NCI-H2196 (cell line): Measurements from ENCODE around the gene HECTD4.
"Not testable (repeated sequence)": the region's sequence is repeated elsewhere in the genome, so short reads cannot be mapped to it uniquely, and the experiment has no call there.

Experiments
- DNase-seq: peaks from one replicate; lab custom pipeline; 2025; ENCODE audit not compliant: unreplicated experiment; lab: John Stamatoyannopoulos, UW

HECTD4 gene

GRCh38 chr12:112408621-112409020 is 26.4 kb upstream of the HECTD4 start:
- DNase-seq, result no peak

GRCh38 chr12:112407683-112408082 is 25.5 kb upstream of the HECTD4 start:
- DNase-seq, result not testable (repeated sequence)

DNA sequence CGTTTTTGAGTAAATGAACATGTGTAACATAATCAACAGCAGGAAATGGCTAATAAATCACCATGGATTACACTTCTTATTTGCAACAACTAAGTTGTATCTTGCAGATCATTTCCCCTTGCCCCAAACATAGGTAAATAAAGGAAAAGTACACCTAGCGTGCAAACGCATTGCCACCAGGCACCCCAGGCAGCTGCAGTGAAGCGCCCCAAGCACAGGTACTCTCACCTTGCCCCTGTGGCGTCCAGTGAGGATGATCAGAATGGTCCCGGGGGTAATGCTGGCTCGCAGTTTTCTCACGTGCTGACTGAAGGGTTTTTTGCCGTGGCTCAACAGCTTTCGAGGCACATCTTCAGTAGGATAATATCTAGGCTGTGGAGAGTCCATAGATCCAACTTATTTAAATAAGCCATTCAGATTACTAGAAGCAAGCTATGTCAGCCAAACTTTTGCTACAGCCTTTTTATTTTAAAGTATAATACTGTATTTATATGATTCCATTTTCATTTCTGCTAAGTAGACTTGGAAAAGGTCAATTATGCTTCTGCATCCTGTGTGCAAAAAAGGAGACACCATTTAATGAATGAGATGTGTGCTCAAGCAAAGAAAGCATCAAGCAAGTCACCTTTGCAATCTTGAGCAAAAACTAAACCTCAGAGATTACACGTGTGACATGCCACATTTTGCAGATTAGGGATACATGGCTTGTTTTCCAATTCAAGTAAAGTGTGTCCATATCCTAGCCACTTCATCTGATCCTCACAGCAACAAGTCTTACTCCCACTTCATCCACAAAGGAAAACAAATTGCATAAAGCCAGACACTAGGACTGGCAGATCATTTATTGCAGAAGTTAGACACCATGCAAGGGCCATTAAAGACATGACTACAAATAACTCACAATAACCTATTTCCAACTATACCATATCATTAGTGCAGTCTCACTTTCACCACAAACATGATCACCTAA is 24.6 kb upstream of the HECTD4 start:
- DNase-seq, result no peak

DNA sequence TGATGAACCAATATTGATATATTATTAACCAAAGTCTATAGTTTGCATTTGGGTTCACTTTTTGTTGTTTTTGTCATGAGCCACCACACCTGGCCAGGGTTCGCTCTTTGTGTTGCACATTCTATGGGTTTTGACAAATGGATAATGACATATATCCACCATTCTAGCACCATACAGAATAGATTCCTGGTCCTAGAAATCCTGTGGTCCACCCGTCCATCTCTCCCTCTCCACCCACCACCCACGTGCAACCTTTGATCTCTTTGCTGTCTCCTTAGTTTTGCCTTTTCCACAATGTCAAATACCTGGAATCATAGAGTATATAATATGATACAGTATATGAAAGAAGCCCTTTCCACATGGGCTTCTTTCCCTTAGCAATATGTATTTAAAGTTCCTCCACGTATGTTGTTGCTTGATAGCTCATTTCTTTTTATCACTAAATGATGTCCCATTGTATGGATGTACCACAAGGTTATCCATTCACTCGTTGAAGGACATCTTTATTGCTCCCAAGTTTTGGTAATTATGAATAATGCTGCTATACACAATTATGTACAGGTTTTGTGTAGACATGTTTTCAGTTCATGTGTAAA is 19.8 kb upstream of the HECTD4 start:
- no peak for DNase-seq

DNA sequence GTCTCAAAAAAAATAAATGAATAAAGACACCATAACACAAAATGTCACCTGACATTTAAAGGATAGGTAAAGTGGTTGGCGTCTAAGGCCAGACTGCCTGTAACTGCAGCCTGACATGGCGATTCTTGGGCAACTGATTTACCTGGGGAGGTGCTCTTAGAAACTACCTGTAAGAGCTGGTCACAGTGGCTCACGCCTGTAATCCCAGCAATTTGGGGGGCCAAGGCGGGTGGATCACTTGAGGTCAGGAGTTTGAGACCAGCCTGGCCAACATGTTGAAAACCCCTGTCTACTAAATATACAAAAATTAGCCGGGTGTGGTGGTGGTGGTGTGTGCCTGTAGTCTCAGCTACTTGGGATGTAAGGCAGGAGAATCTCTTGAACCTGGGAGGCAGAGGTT is 18.8 kb upstream of the HECTD4 start:
- no peak for DNase-seq

- DNase-seq, result no peak
Measured at GRCh38 chr12:112393328-112393727, 11.1 kb upstream of the HECTD4 start.

DNA sequence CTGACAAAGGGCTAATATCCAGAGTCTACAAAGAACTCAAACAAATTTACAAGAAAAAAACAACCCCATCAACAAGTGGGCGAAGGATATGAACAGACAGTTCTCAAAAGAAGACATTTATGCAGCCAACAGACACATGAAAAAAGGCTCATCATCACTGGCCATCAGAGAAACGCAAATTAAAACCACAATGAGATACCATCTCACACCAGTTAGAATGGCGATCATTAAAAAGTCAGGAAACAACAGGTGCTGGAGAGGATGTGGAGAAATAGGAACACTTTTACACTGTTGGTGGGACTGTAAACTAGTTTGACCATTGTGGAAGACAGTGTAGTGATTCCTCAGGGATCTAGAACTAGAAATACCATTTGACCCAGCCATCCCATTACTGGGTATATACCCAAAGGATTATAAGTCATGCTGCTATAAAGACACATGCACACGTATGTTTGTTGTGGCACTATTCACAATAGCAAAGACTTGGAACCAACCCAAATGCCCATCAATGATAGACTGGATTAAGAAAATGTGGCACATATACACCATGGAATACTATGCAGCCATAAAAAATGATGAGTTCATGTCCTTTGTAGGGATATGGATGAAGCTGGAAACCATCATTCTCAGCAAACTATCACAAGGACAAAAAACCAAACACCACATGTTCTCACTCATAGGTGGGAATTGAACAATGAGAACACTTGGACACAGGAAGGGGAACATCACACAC is 7.9 kb upstream of the HECTD4 start:
- not testable (repeated sequence) for DNase-seq

GRCh38 chr12:112389228-112389627 is 7.0 kb upstream of the HECTD4 start:
- DNase-seq, result no peak

- no peak for DNase-seq
Measured at GRCh38 chr12:112386726-112387125, 4.5 kb upstream of the HECTD4 start.

- DNase-seq, result no peak
Measured at GRCh38 chr12:112382866-112383265, 635 bp upstream of the HECTD4 start.

DNA sequence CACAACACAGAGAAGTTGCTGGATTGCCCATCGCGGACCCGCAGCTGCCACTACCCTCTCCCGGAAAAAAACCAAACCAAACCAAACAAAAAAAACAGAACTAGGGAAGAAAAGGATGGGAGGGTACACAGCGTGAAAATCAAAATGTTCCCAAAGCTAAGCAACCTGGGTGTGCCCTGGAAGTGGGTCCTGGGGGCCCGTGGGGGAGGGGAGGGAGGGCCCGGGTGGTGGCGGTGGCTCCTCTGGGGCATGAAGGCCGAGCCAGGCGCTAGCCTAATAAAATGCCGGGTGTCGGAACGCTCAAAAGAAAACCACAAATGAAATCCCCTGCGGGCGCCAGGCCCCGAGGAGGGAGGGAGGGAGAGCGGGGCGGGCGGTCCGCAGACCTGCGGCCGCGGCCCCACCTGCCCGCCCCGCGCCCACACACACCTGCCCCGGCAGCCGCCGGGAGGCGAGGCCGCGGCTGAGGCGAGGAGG is 787 bp downstream of the HECTD4 start:
- no peak for DNase-seq

DNA sequence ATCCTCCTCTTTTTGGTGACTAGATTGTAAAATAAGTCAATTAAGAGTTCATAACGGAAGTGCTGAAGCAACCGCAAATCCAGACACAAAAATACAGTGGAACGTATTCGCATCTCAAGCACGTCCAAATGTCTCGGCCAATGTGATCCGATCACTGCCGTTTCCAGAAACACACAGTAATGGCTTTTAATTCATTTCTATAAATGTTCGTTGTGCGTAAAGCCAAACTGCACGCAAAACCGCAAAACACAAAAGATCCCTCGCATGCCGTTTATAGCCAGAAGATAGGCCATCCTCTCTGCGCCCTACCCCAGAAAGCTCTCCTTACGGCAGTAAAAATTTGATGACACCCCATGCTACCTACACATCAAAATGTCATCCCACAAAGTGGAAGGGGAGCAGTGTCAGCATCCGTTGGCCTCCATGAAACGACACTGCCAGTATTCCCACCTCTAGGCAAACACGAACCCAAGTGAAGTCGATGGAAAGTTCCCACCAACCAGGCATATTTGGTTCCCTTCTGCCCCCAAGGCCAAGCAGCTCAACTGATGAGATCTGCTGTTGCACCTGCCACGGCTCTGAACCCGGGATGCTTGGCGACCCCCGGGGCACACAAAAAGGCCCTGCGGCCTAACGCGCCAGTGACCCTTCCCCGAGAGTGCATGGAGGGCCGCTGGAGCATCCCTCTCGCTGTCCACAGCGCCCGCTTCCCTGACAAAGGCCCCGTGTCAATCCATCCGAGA is 1.4 kb downstream of the HECTD4 start:
- no peak for DNase-seq

GRCh38 chr12:112375105-112375504 is 7.1 kb downstream of the HECTD4 start:
- peak; percentile 49 for DNase-seq

GRCh38 chr12:112374166-112374740 is 8.0 kb downstream of the HECTD4 start:
- no peak for DNase-seq

- peak; percentile 48 for DNase-seq
Measured at GRCh38 chr12:112370868-112371510, 11.2 kb downstream of the HECTD4 start.

DNA sequence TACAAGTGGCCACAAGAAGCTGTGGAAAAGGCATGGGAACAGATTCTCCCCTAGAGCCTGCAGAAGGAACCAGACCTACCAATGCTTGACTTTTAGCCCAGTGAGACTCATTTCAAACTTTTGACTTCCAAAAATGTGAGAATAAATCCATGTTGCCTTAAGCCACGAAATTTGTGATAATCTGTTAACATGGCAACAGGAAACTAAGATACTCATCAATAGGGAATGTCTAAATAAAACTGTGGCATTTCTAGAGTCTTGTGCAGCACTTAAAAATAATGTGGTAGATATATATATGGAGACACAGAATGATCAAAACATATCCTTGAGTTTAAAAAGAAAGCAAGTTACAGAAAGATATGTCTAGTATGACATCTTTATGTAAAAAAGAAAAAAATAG is 12.0 kb downstream of the HECTD4 start:
- DNase-seq, result no peak

GRCh38 chr12:112368856-112369255 is 13.4 kb downstream of the HECTD4 start:
- DNase-seq, result no peak

GRCh38 chr12:112367965-112368364 is 14.3 kb downstream of the HECTD4 start:
- DNase-seq, result no peak

DNA sequence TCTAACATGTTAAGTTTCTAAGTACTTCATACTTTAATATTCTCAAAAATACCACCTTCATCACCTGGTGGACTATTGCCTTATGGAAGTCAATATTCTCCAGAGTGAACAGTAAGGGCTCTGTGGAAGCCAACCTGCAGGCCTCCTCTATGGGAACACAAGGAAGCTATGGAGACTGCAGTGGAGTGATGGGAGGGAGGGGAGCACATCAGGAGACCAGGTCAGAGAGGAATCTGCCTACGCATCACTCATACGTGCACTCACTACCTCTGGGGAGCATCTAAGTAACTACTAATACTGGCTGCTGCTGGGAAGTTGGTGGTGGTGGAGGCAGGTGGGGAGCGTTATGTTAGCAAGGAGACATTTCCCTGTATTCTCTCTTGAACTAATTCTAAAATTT is 19.9 kb downstream of the HECTD4 start:
- no peak for DNase-seq

DNA sequence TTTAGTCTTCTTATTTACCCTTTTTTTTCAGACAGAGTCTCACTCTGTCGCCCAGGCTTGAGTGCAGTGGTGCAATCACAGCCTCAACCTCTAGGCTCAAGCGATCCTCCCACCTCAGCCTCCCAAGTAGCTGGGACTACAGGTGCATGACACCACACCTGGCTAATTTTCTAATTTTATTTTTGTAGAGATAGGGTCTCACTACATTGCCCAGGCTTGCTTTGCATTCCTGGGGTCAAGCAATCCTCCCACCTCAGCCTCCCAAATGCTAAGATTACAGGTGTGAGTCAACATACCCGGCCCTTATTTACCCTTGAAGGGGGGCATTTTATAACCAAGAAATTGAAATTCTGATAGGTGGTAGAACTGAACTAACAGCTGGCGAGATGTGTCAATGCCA is 21.0 kb downstream of the HECTD4 start:
- no peak for DNase-seq
